ENCODE results near the gene PON1.

DNA sequence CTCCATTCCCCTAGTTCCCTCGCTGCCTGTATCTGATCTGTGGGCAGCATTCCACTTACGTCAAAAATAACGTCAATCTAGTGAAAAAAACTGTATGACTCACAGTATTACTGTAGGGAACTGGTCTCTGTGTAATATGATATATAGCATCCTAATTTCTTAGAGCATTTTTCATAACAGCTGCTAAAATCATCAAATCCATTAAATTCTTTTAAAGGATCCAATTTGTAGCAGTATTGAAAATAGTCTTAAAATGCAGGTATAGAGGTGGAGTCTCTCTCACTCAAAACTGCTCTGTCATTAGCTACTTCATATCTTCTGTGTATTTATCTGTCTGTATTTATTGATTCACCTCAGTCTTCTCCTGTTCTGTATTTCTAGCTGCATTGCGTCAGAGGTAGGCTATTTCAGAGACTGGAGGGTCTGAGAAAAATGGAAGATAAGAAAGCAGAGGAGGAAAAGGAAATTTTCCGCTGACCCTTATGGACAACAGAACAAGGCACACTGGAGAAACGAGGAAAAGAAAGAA, 59.9 kb downstream of the PON1 start:
- TF ChIP-seq, protein P1, sequence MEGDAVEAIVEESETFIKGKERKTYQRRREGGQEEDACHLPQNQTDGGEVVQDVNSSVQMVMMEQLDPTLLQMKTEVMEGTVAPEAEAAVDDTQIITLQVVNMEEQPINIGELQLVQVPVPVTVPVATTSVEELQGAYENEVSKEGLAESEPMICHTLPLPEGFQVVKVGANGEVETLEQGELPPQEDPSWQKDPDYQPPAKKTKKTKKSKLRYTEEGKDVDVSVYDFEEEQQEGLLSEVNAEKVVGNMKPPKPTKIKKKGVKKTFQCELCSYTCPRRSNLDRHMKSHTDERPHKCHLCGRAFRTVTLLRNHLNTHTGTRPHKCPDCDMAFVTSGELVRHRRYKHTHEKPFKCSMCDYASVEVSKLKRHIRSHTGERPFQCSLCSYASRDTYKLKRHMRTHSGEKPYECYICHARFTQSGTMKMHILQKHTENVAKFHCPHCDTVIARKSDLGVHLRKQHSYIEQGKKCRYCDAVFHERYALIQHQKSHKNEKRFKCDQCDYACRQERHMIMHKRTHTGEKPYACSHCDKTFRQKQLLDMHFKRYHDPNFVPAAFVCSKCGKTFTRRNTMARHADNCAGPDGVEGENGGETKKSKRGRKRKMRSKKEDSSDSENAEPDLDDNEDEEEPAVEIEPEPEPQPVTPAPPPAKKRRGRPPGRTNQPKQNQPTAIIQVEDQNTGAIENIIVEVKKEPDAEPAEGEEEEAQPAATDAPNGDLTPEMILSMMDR (IDR thresholded peaks at IDR 0.05), result no peak
- no peak for TF ChIP-seq POLR2A (IDR thresholded peaks at IDR 0.05)

Measured in thyroid gland (tissue), 4 donors.